SK-N-MC (cell line): ENCODE results near the gene PRKD3.

Source experiments
- EZH2 ChIP-seq: fragments of 200-600 bp; sonication (generic); IDR thresholded peaks from one replicate; pipeline ENCODE4 v1.6.1; 2017; ENCODE audit warnings: antibody characterized with exemption
- FOXP2 ChIP-seq: optimal IDR thresholded peaks from 2 replicates; pipeline ENCODE3; 2011; ENCODE audit warnings: mild to moderate bottlenecking, moderate library complexity; ENCODE audit not compliant: insufficient read depth; ENCODE audit errors: extremely low read length, control extremely low read depth
- POLR2AphosphoS5 ChIP-seq: IDR thresholded peaks from 2 replicates; pipeline ENCODE4 v1.6.1; 2012; ENCODE audit warnings: mild to moderate bottlenecking, low read depth, low read length, borderline replicate concordance

GRCh38 chr2:37301408-37301807, 23.2 kb downstream of the PRKD3 start:
- no peak for TF ChIP-seq EZH2
- TF ChIP-seq POLR2AphosphoS5: no peak
- TF ChIP-seq FOXP2: no peak
